Measurements from ENCODE around the gene ALDH1L1. TPM values are rescaled to one million over a fixed set of nuclear protein-coding genes. Genes with fewer than 3 reads are reported as not detected.
A peak's percentile ranks its signal among the peaks of the same experiment; 100 is the strongest.

ALDH1L1 gene
- total RNA-seq, 1 donor from 2014 or later = 1.0 TPM

DNA sequence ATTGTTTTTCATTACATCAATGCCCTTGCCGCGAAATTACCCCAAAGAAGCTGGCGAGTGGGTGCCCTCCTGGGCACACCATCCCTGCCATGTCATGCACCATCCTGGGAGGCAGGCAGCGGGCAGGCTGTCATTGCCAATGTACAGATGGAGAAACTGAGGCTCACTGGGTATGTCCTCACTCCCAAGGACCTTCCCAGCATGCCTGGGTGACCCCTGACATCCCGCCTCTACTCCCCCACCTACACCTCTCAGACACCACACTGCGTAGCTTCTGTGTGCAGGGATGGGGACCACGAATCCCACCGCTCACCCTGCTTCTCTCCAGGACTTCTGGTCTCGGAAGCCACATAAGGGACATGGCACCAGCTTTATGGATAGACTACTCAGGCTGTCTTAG is 55.5 kb downstream of the ALDH1L1 start:
- H3K9me3 Mint-ChIP-seq = no peaks in the 10 kb centered on the region
- H3K27me3 Mint-ChIP-seq (ENCODE audit: low read depth) = peaks cover 2% of the 10 kb centered on the region
- H3K4me1 Mint-ChIP-seq = peaks cover 6% of the 10 kb centered on the region
- DNase-seq (ENCODE audit: low spot score in 2 of 2, unreplicated experiment in 2 of 2) = peak in 1 of 2 experiments; percentile 20
- no peak overlapping the region for H3K27ac Mint-ChIP-seq
- TF ChIP-seq CTCF (IDR thresholded peaks at IDR 0.05; ENCODE audit: unreplicated experiment) = no peak
- H3K36me3 Mint-ChIP-seq = no peaks in the 10 kb centered on the region
- no peak overlapping the region for H3K4me3 Mint-ChIP-seq

- H3K9me3 Mint-ChIP-seq = peaks cover 4% of the 10 kb centered on the region
- DNase-seq (ENCODE audit: low spot score in 2 of 2, unreplicated experiment in 2 of 2) = peak in 1 of 2 experiments; percentile 29
- no peak overlapping the region for H3K4me3 Mint-ChIP-seq
- no peaks in the 10 kb centered on the region for H3K36me3 Mint-ChIP-seq
- no peak for TF ChIP-seq CTCF (IDR thresholded peaks at IDR 0.05; ENCODE audit: unreplicated experiment)
- H3K4me1 Mint-ChIP-seq = peaks cover 6% of the 10 kb centered on the region
- H3K27ac Mint-ChIP-seq = no peak overlapping the region
- peaks cover 4% of the 10 kb centered on the region for H3K27me3 Mint-ChIP-seq (ENCODE audit: low read depth)
Observed at GRCh38 chr3:126124148-126124868, 56.1 kb downstream of the ALDH1L1 start.

- peak in 1 of 2 experiments; percentile 7 for DNase-seq (ENCODE audit: low spot score in 2 of 2, unreplicated experiment in 2 of 2)
- Mint-ChIP-seq H3K27me3 (ENCODE audit: low read depth) (peaks cover 11% of the 10 kb centered on the region), H3K4me1 (peaks cover 6% of the 10 kb centered on the region), H3K27ac (no peak overlapping the region), H3K9me3 (peaks cover 10% of the 10 kb centered on the region), H3K36me3 (no peaks in the 10 kb centered on the region), H3K4me3 (no peak overlapping the region)
- no peak for TF ChIP-seq CTCF (IDR thresholded peaks at IDR 0.05; ENCODE audit: unreplicated experiment)
Observed at GRCh38 chr3:126121632-126122031, 58.8 kb downstream of the ALDH1L1 start.

DNA sequence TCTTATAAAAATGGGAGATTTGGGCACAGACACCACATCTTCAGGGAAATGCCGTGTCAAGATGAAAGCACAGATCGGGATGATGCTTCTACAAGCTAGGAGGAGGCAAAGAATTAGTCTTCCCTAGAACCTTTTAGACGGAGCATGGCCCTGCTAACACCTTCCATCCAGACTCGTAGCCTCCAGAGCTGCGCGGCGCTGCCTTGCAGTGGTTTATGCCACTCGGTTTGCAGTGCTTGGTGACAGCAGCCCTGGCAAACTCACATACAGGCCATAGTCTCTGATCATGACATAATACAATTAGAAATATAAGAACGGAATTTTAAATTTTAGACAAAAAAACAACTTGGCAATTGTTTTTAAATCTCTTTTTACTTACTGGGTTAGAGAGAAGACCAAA is 59.3 kb downstream of the ALDH1L1 start:
- DNase-seq (ENCODE audit: low spot score in 2 of 2, unreplicated experiment in 2 of 2) = peak in 1 of 2 experiments; percentile 16
- H3K27ac Mint-ChIP-seq = no peak overlapping the region
- peaks cover 6% of the 10 kb centered on the region for H3K4me1 Mint-ChIP-seq
- no peak for TF ChIP-seq CTCF (IDR thresholded peaks at IDR 0.05; ENCODE audit: unreplicated experiment)
- H3K27me3 Mint-ChIP-seq (ENCODE audit: low read depth) = peaks cover 11% of the 10 kb centered on the region
- H3K4me3 Mint-ChIP-seq = no peak overlapping the region
- no peaks in the 10 kb centered on the region for H3K36me3 Mint-ChIP-seq
- H3K9me3 Mint-ChIP-seq = peaks cover 10% of the 10 kb centered on the region

- H3K4me1 Mint-ChIP-seq = peaks cover 6% of the 10 kb centered on the region
- no peak overlapping the region for H3K4me3 Mint-ChIP-seq
- TF ChIP-seq CTCF (IDR thresholded peaks at IDR 0.05; ENCODE audit: unreplicated experiment) = no peak
- H3K27me3 Mint-ChIP-seq (ENCODE audit: low read depth) = peaks cover 11% of the 10 kb centered on the region
- peaks cover 10% of the 10 kb centered on the region for H3K9me3 Mint-ChIP-seq
- H3K27ac Mint-ChIP-seq = no peak overlapping the region
- peak in 1 of 2 experiments; percentile 13 for DNase-seq (ENCODE audit: low spot score in 2 of 2, unreplicated experiment in 2 of 2)
- H3K36me3 Mint-ChIP-seq = no peaks in the 10 kb centered on the region
Observed at GRCh38 chr3:126119976-126120375, 60.4 kb downstream of the ALDH1L1 start.
